SK-N-SH (cell line): Measurements from ENCODE around the gene RPGR. TPM values are rescaled to one million over a fixed set of nuclear protein-coding genes. Genes with fewer than 3 reads are reported as not detected.

Experiments used
- CTCF ChIA-PET: fragments of 300-600, 350-600 bp; formaldehyde crosslinking; extraction: SDS; loops from one replicate; lab custom pipeline; 2021; lab: Yijun Ruan, JAX
- POLR2A ChIA-PET: fragments of 350-600 bp; sonication (Branson Sonifier 250); formaldehyde crosslinking; extraction: SDS; loops from one replicate; lab custom pipeline; 2020; ENCODE audit warnings: antibody characterized with exemption, inconsistent platforms; lab: Yijun Ruan, JAX
- DNase-seq: peaks from one replicate; pipeline ENCODE4 v3.0.0; 2012
- H2AFZ ChIP-seq: fragments of 200-600 bp; sonication (generic); 2 replicates; pipeline ENCODE4 v1.8.1; 2016; ENCODE audit warnings: antibody characterized with exemption, mild to moderate bottlenecking, low read depth
- H3F3A ChIP-seq: fragments of 200-600 bp; sonication (generic); replicated peaks from 2 replicates; pipeline ENCODE3; 2016; ENCODE audit warnings: antibody characterized with exemption, mild to moderate bottlenecking; ENCODE audit not compliant: insufficient read depth
- H3K27ac ChIP-seq, 2 experiments: fragments of 200-500 bp in 1 of 2; fragments of 200-600 bp in 1 of 2; sonication (Bioruptor generic) in 1 of 2; sonication (generic), shearing (Covaris generic) in 1 of 2; 2 replicates each; pipeline versions ENCODE4 v1.5.1 to v1.6.1; 2014 to 2016; ENCODE audit warnings: low read depth in 2 of 2, inconsistent platforms in 1 of 2, low read length in 1 of 2, mild to moderate bottlenecking in 1 of 2, mixed read lengths in 1 of 2
- H3K27me3 ChIP-seq: fragments of 200-600 bp; sonication (generic), shearing (Covaris generic); 2 replicates; pipeline ENCODE4 v1.6.1; 2016; ENCODE audit warnings: mixed run types; ENCODE audit not compliant: insufficient read depth
- H3K36me3 ChIP-seq, 2 experiments: fragments of 200-500 bp in 1 of 2; fragments of 200-600 bp in 1 of 2; sonication (Bioruptor generic) in 1 of 2; sonication (generic) in 1 of 2; replicated peaks in 1 of 2; 2 replicates each; pipeline versions ENCODE3 to v1.5.1; 2014 to 2016; ENCODE audit warnings: low read length in 1 of 2, mild to moderate bottlenecking in 1 of 2; ENCODE audit not compliant: insufficient read depth in 2 of 2, control insufficient read depth in 1 of 2
- H3K4me1 ChIP-seq, 2 experiments: fragments of 200-500 bp in 1 of 2; fragments of 200-600 bp in 1 of 2; sonication (Bioruptor generic) in 1 of 2; sonication (generic), shearing (Covaris generic) in 1 of 2; 2 replicates each; pipeline versions ENCODE4 v1.5.1 to v1.6.1; 2014 to 2016; ENCODE audit warnings: low read depth in 1 of 2, low read length in 1 of 2, mixed run types in 1 of 2; ENCODE audit not compliant: insufficient read depth in 2 of 2, control insufficient read depth in 1 of 2
- H3K4me2 ChIP-seq: fragments of 200-600 bp; sonication (generic), shearing (Covaris generic); 2 replicates; pipeline ENCODE4 v1.6.1; 2017; ENCODE audit warnings: mixed run types
- H3K4me3 ChIP-seq, 2 experiments: fragments of 200-500 bp in 1 of 2; fragments of 200-600 bp in 1 of 2; sonication (Bioruptor generic) in 1 of 2; sonication (generic), shearing (Covaris generic) in 1 of 2; 2 replicates each; pipeline versions ENCODE4 v1.5.1 to v1.8.1; 2014 to 2016; ENCODE audit warnings: low read depth in 2 of 2, inconsistent platforms in 1 of 2, low read length in 1 of 2, mild to moderate bottlenecking in 1 of 2, mixed read lengths in 1 of 2, moderate library complexity in 1 of 2
- H3K79me2 ChIP-seq: fragments of 200-600 bp; sonication (generic); 2 replicates; pipeline ENCODE4 v1.8.1; 2017; ENCODE audit warnings: mild to moderate bottlenecking; ENCODE audit not compliant: insufficient read depth
- H3K9ac ChIP-seq: fragments of 200-600 bp; sonication (generic); 2 replicates; pipeline ENCODE4 v1.6.1; 2017; ENCODE audit warnings: mixed run types
- H3K9me2 ChIP-seq: fragments of 200-600 bp; sonication (generic); 2 replicates; pipeline ENCODE4 v1.6.1; 2017; ENCODE audit warnings: mixed run types
- H3K9me3 ChIP-seq: fragments of 200-600 bp; sonication (generic); 2 replicates; pipeline ENCODE4 v1.6.1; 2017; ENCODE audit warnings: mixed run types, mild to moderate bottlenecking, moderate library complexity
- H4K20me1 ChIP-seq: fragments of 200-600 bp; sonication (generic); 2 replicates; pipeline ENCODE4 v1.6.1; 2017; ENCODE audit warnings: mild to moderate bottlenecking, mixed run types; ENCODE audit not compliant: insufficient read depth
- CHD2 ChIP-seq: fragments of 150-350 bp; IDR thresholded peaks from 2 replicates; pipeline ENCODE4 v1.6.1; 2018; ENCODE audit warnings: low read length; ENCODE audit not compliant: partially characterized antibody
- CTCF ChIP-seq: fragments of 200-600 bp; sonication (generic); IDR thresholded peaks from 2 replicates; pipeline ENCODE4 v1.6.1; 2017; ENCODE audit warnings: antibody characterized with exemption, mild to moderate bottlenecking, moderate library complexity
- EP300 ChIP-seq, 2 experiments: IDR thresholded peaks; 2 replicates each; pipeline versions ENCODE4 v1.4.0 to v1.6.1; 2012; ENCODE audit warnings: borderline replicate concordance in 1 of 2, low read depth in 1 of 2, low read length in 1 of 2
- FOSL2 ChIP-seq: IDR thresholded peaks from 2 replicates; pipeline ENCODE4 v1.4.0; 2012; ENCODE audit warnings: low read depth, mild to moderate bottlenecking, moderate library complexity, borderline replicate concordance
- FOXM1 ChIP-seq: IDR thresholded peaks from 2 replicates; pipeline ENCODE4 v1.4.0; 2012; ENCODE audit warnings: low read depth, mild to moderate bottlenecking
- GATA2 ChIP-seq: sonication (generic); formaldehyde crosslinking; IDR thresholded peaks from 2 replicates; pipeline ENCODE4 v1.5.0; 2020; ENCODE audit warnings: mild to moderate bottlenecking, missing genetic modification reagents
- IRF3 ChIP-seq: fragments of 150-350 bp; IDR thresholded peaks from 2 replicates; pipeline ENCODE4 v1.6.1; 2016; ENCODE audit warnings: mild to moderate bottlenecking, low read depth, low read length
- MAX ChIP-seq: IDR thresholded peaks from 2 replicates; pipeline ENCODE4 v1.4.0; 2012; ENCODE audit warnings: low read depth
- MXI1 ChIP-seq: IDR thresholded peaks from 2 replicates; pipeline ENCODE4 v1.6.1; 2012; ENCODE audit warnings: mild to moderate bottlenecking, low read depth, low read length, improper control_type of control experiment
- POLR2AphosphoS5 ChIP-seq: IDR thresholded peaks from 2 replicates; pipeline ENCODE4 v1.6.1; 2012; ENCODE audit warnings: low read depth, low read length
- RCOR1 ChIP-seq: fragments of 150-350 bp; IDR thresholded peaks from 2 replicates; pipeline ENCODE4 v1.6.1; 2017; ENCODE audit warnings: antibody characterized with exemption, low read length
- REST ChIP-seq: IDR thresholded peaks from 2 replicates; pipeline ENCODE4 v1.6.1; 2012; ENCODE audit warnings: mild to moderate bottlenecking, low read depth, low read length, moderate library complexity
- RXRA ChIP-seq: IDR thresholded peaks from 2 replicates; pipeline ENCODE4 v1.4.0; 2012; ENCODE audit warnings: low read depth, mild to moderate bottlenecking, borderline replicate concordance
- SIN3A ChIP-seq: IDR thresholded peaks from 2 replicates; pipeline ENCODE4 v1.6.1; 2012; ENCODE audit warnings: low read depth, mild to moderate bottlenecking, low read length, moderate library complexity, borderline replicate concordance
- SMC3 ChIP-seq: IDR thresholded peaks from 2 replicates; pipeline ENCODE4 v1.6.1; 2012; ENCODE audit warnings: low read depth, low read length, improper control_type of control experiment
- TCF12 ChIP-seq: IDR thresholded peaks from 2 replicates; pipeline ENCODE4 v1.4.0; 2012
- YY1 ChIP-seq: IDR thresholded peaks from 2 replicates; pipeline ENCODE4 v1.4.0; 2012; ENCODE audit warnings: low read depth, mild to moderate bottlenecking
- ZBTB33 ChIP-seq: IDR thresholded peaks from 2 replicates; pipeline ENCODE4 v1.4.0; 2012; ENCODE audit warnings: low read depth, borderline replicate concordance
- polyA plus RNA-seq, 3 experiments: library from polyadenylated mRNA; depleted of rRNA; stranded (reverse); fragments of >200 nt; gene quantifications; 2 replicates each; pipeline ENCODE4 v1.2.3, GENCODE V29; 2012

The RPGR gene
- polyA plus RNA-seq, 1 of the 3 experiments (the other 2 are of a cell fraction), result 1.2 TPM

GRCh38 chrX:38224160-38224559, 103.1 kb downstream of the RPGR start:
- no peak for DNase-seq
- TF ChIP-seq FOXM1 (no peak), SIN3A (no peak), POLR2AphosphoS5 (no peak), CTCF (no peak), MAX (no peak), EP300 (IDR thresholded peaks at IDR 0.05; ENCODE audit: borderline replicate concordance in 1 of 2, low read depth in 1 of 2, low read length in 1 of 2) (no peak), RCOR1 (no peak), CHD2 (no peak), FOSL2 (no peak), RXRA (no peak), MXI1 (no peak), YY1 (no peak), GATA2 (no peak), REST (no peak), ZBTB33 (no peak), TCF12 (no peak), IRF3 (no peak), SMC3 (no peak)
- Histone ChIP-seq H4K20me1 (no peaks in the 10 kb centered on the region), H3K4me1 (peaks cover 0 to 6% of the 10 kb centered on the region in 2 experiments; a peak in 1 of 4 replicates), H3K27me3 (no peaks in the 10 kb centered on the region; the same call in 1 of the 2 replicates), H3F3A (no peaks in the 10 kb centered on the region), H3K4me2 (no peak overlapping the region), H3K4me3 (no peak overlapping the region), H3K9me3 (no peaks in the 10 kb centered on the region), H2AFZ (no peak overlapping the region), H3K9me2 (no peaks in the 10 kb centered on the region), H3K9ac (no peak overlapping the region), H3K27ac (no peak overlapping the region), H3K79me2 (no peaks in the 10 kb centered on the region), H3K36me3 (no peaks in the 10 kb centered on the region)
- CTCF ChIA-PET, result no interaction called here
- POLR2A ChIA-PET, result no interaction called here
